ENCODE measurements around the gene EFHD2.

The EFHD2 gene

DNA sequence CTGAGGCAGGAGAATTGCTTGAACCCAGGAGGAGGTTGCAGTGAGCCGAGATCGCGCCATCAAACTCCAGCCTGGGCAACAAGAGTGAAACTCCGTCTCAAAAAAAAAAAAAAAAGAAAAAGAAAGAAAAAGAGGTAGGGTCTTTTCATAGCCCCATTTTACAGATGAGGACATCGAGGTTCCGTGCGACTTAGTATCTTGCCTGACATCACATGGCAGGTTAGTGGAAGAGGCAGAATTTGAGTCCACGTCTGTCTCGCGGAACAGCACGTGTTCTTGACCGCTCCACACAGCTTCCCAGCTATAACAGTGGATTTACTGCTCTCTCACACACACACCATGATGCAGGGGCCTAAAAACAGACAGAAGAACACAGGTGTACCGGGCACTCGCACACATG lies 29.6 kb downstream of the EFHD2 start:
- no peak overlapping the region for H3K4me3 ChIP-seq (ENCODE audit: low read length)
- H3K27me3 ChIP-seq (ENCODE audit: control insufficient read depth, insufficient read depth, low read length), result peaks cover 16% of the 10 kb centered on the region
- H3K36me3 ChIP-seq (ENCODE audit: insufficient read depth, low read length), result no peaks in the 10 kb centered on the region
- no peak overlapping the region for H3K4me2 ChIP-seq (ENCODE audit: low read length)
- no peak overlapping the region for H3K9ac ChIP-seq (ENCODE audit: low read depth, low read length)
- H3K9me3 ChIP-seq (replicated peaks; ENCODE audit: low read length), result no peaks in the 10 kb centered on the region
- no peaks in the 10 kb centered on the region for H3K4me1 ChIP-seq (ENCODE audit: control insufficient read depth, insufficient read depth, low read length)

DNA sequence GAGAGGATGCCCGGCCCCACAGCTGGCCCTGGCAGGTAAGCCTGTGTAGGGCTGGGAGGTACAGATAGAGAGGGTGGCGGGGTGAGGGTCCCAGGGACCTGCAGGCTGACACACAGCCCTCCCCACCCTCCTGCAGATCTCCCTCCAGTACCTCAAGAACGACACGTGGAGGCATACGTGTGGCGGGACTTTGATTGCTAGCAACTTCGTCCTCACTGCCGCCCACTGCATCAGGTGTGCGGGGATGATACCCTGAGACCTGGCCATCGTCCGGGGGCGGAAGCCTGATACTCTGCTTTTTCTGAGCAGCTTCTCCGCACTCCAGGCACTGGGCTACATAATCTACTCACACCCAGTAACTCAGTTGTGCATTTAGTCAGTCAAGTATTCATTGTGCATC lies 30.7 kb downstream of the EFHD2 start:
- no peak overlapping the region for H3K4me3 ChIP-seq (ENCODE audit: low read length)
- H3K9me3 ChIP-seq (replicated peaks; ENCODE audit: low read length), result no peaks in the 10 kb centered on the region
- H3K27me3 ChIP-seq (ENCODE audit: control insufficient read depth, insufficient read depth, low read length), result peaks cover 16% of the 10 kb centered on the region
- no peak overlapping the region for H3K4me2 ChIP-seq (ENCODE audit: low read length)
- no peak overlapping the region for H3K9ac ChIP-seq (ENCODE audit: low read depth, low read length)
- H3K4me1 ChIP-seq (ENCODE audit: control insufficient read depth, insufficient read depth, low read length), result no peaks in the 10 kb centered on the region
- no peaks in the 10 kb centered on the region for H3K36me3 ChIP-seq (ENCODE audit: insufficient read depth, low read length)

DNA sequence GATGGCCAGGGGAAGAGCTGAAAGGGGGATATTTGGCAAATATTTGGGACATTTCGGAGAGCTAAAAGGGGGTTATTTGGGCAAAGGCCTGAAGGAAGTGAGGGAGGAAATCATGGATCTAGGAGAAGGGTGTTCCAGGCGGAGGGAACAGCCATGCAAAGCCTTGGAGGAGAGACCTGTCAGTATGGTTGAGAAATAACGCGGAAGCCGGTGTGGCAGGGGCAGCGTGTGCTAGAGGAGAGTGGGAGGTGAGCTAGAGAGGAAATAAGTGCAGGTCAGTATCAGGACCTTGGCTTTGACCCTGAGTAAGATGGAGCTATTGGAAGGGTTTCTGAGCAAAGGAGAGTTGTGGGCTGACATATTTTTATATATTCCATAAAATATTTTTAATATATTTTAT lies 31.6 kb downstream of the EFHD2 start:
- H3K4me2 ChIP-seq (ENCODE audit: low read length), result no peak overlapping the region
- H3K9ac ChIP-seq (ENCODE audit: low read depth, low read length), result no peak overlapping the region
- H3K36me3 ChIP-seq (ENCODE audit: insufficient read depth, low read length), result no peaks in the 10 kb centered on the region
- no peaks in the 10 kb centered on the region for H3K9me3 ChIP-seq (replicated peaks; ENCODE audit: low read length)
- H3K4me3 ChIP-seq (ENCODE audit: low read length), result no peak overlapping the region
- H3K27me3 ChIP-seq (ENCODE audit: control insufficient read depth, insufficient read depth, low read length), result peaks cover 16% of the 10 kb centered on the region
- no peaks in the 10 kb centered on the region for H3K4me1 ChIP-seq (ENCODE audit: control insufficient read depth, insufficient read depth, low read length)

DNA sequence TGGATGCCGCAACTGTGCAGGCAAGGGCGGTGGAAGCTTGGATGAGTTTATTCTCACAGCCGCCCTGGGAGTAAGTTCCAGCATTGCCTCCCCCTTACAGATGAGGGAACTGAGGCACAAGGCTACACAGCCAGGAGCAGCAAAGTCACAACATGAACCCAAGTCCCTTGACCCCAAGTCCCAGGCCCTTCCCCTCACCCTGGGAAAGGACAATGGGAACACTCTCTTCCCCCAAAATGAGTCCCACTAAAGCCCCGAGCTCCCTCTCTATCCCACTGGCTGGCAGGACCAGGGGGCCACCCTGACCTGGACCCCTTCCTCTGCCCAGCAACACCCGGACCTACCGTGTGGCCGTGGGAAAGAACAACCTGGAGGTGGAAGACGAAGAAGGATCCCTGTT lies 32.4 kb downstream of the EFHD2 start:
- H3K4me2 ChIP-seq (ENCODE audit: low read length), result no peak overlapping the region
- no peaks in the 10 kb centered on the region for H3K9me3 ChIP-seq (replicated peaks; ENCODE audit: low read length)
- H3K27me3 ChIP-seq (ENCODE audit: control insufficient read depth, insufficient read depth, low read length), result peaks cover 17% of the 10 kb centered on the region
- no peaks in the 10 kb centered on the region for H3K36me3 ChIP-seq (ENCODE audit: insufficient read depth, low read length)
- H3K4me3 ChIP-seq (ENCODE audit: low read length), result no peak overlapping the region
- no peak overlapping the region for H3K9ac ChIP-seq (ENCODE audit: low read depth, low read length)
- H3K4me1 ChIP-seq (ENCODE audit: control insufficient read depth, insufficient read depth, low read length), result no peaks in the 10 kb centered on the region

DNA sequence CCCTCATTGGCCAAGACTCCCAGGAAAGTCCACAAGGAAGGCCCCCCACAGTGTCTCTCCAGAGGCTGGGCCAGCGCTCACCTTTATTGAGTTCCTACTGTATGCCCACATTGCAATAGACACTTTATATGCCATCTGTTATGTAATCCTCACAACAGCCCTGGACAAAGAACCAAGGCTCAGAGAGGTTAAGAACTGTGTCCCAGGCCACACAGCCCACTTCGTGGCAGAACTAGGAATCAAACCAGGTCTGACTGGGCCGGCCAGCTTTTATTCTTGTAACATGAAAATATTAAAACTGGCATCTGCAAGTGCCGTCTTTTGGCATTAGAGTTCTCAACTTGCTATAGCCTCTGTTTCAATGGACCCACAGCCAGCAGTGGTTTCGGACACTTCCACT lies 33.1 kb downstream of the EFHD2 start:
- Histone ChIP-seq H3K9me3 (replicated peaks; ENCODE audit: low read length) (no peaks in the 10 kb centered on the region), H3K9ac (ENCODE audit: low read depth, low read length) (no peak overlapping the region), H3K4me1 (ENCODE audit: control insufficient read depth, insufficient read depth, low read length) (no peaks in the 10 kb centered on the region), H3K36me3 (ENCODE audit: insufficient read depth, low read length) (no peaks in the 10 kb centered on the region), H3K4me2 (ENCODE audit: low read length) (no peak overlapping the region), H3K4me3 (ENCODE audit: low read length) (no peak overlapping the region), H3K27me3 (ENCODE audit: control insufficient read depth, insufficient read depth, low read length) (peaks cover 24% of the 10 kb centered on the region)

DNA sequence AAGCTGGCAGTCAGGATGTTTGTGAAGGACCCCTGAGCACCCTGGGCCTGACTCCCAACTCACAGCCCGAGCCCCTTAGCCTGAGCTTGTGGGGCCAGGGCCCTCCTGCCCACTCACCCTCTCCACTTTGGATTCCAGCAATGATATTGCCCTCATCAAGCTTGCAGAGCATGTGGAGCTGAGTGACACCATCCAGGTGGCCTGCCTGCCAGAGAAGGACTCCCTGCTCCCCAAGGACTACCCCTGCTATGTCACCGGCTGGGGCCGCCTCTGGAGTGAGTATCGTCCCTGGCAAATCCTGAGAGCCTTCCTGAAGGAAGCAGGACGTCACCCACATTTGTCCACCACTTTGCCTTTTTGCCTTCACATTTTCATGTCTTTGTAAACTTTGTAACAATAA lies 33.6 kb downstream of the EFHD2 start:
- H3K9ac ChIP-seq (ENCODE audit: low read depth, low read length), result no peak overlapping the region
- no peak overlapping the region for H3K4me3 ChIP-seq (ENCODE audit: low read length)
- H3K9me3 ChIP-seq (replicated peaks; ENCODE audit: low read length), result no peaks in the 10 kb centered on the region
- peaks cover 26% of the 10 kb centered on the region for H3K27me3 ChIP-seq (ENCODE audit: control insufficient read depth, insufficient read depth, low read length)
- no peak overlapping the region for H3K4me2 ChIP-seq (ENCODE audit: low read length)
- H3K4me1 ChIP-seq (ENCODE audit: control insufficient read depth, insufficient read depth, low read length), result no peaks in the 10 kb centered on the region
- no peaks in the 10 kb centered on the region for H3K36me3 ChIP-seq (ENCODE audit: insufficient read depth, low read length)

DNA sequence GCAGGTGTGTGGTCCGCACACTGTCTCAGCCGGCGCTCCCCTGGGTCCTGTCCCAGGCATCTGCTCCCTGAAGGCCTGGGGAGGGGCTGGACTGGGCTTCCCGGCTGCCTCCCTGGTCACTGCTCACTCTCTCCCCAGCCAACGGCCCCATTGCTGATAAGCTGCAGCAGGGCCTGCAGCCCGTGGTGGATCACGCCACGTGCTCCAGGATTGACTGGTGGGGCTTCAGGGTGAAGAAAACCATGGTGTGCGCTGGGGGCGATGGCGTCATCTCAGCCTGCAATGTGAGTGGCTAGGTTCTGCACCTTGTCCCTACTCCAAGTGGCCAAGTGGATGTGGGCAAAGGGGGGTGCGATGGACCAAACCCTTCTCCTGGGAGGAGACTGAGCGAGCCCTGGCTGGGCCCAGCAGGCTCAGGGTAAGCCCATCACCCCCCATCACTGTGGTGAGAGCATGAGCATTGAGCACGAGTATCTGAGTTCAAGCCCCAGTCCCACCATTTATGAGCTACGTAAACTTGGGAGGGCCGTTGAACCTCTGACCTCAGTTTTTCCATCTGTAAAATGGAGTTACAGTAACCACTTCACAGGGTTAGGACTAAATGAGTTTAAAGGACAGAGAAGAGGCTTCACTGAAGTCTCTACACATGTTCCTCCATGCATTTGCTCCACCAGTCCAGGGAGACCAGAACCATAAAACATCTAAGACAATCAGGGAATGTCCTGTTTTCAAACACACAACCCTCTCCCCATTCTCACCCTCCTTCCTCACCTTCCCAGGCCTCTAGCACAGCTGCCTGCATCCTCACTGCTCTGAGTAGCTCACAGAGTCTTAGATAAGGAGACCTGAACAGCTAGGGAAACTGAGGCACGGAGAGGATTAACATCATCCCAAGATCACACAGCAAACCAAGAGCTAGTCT lies 35.0 kb downstream of the EFHD2 start:
- Histone ChIP-seq H3K9ac (ENCODE audit: low read depth, low read length) (no peak overlapping the region), H3K9me3 (replicated peaks; ENCODE audit: low read length) (no peaks in the 10 kb centered on the region), H3K27me3 (ENCODE audit: control insufficient read depth, insufficient read depth, low read length) (peaks cover 29% of the 10 kb centered on the region), H3K4me2 (ENCODE audit: low read length) (no peak overlapping the region), H3K36me3 (ENCODE audit: insufficient read depth, low read length) (no peaks in the 10 kb centered on the region), H3K4me3 (ENCODE audit: low read length) (no peak overlapping the region), H3K4me1 (ENCODE audit: control insufficient read depth, insufficient read depth, low read length) (no peaks in the 10 kb centered on the region)

DNA sequence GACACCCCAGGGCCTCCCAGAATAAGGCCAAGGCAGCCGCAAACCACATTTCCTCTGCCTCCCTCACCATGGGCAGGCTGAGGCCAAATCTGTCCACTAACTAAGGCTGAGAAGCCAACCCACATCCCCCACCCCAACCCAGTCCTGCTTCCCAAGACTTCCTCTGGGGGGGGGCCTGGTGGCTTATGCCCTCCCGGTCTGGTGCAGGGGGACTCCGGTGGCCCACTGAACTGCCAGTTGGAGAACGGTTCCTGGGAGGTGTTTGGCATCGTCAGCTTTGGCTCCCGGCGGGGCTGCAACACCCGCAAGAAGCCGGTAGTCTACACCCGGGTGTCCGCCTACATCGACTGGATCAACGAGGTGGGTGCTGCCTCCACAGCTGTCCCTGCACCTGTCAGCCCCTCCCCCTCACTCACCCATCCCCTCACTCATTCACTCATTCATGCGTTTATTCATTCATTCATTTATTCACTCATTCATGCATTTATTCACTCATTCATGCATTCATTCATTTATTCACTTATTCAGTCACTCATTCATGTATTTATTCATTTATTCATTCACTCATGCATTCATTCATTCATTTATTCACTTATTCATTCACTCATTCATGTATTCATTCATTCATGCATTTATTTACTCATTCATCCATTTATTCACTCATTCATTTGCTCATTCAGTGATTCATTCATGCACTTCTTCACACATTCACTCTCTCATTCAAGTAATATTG lies 35.9 kb downstream of the EFHD2 start:
- Histone ChIP-seq H3K4me1 (ENCODE audit: control insufficient read depth, insufficient read depth, low read length) (no peaks in the 10 kb centered on the region), H3K4me2 (ENCODE audit: low read length) (no peak overlapping the region), H3K9ac (ENCODE audit: low read depth, low read length) (no peak overlapping the region), H3K4me3 (ENCODE audit: low read length) (no peak overlapping the region), H3K27me3 (ENCODE audit: control insufficient read depth, insufficient read depth, low read length) (peaks cover 29% of the 10 kb centered on the region), H3K9me3 (replicated peaks; ENCODE audit: low read length) (no peaks in the 10 kb centered on the region), H3K36me3 (ENCODE audit: insufficient read depth, low read length) (no peaks in the 10 kb centered on the region)

DNA sequence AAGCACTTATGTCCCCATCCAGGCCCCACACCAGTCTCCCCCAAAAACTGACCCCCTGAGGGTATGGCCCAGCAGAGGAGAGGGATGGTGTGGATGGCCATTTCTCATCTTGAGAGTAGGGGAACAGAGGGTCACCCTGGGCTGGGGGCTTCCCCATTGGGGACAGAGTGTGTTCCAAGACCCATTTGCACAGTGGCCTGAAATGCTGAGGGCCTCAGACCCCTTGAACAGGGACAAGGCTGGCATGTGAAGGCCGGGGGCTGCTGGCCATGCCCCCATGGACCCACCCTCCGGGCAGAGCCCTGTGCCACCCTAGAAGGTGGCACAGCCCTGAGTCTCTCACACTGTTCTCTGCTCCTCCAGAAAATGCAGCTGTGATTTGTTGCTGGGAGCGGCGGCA lies 36.5 kb downstream of the EFHD2 start:
- no peak overlapping the region for H3K9ac ChIP-seq (ENCODE audit: low read depth, low read length)
- no peak overlapping the region for H3K4me3 ChIP-seq (ENCODE audit: low read length)
- H3K36me3 ChIP-seq (ENCODE audit: insufficient read depth, low read length), result no peaks in the 10 kb centered on the region
- no peak overlapping the region for H3K4me2 ChIP-seq (ENCODE audit: low read length)
- H3K27me3 ChIP-seq (ENCODE audit: control insufficient read depth, insufficient read depth, low read length), result peaks cover 29% of the 10 kb centered on the region
- no peaks in the 10 kb centered on the region for H3K4me1 ChIP-seq (ENCODE audit: control insufficient read depth, insufficient read depth, low read length)
- H3K9me3 ChIP-seq (replicated peaks; ENCODE audit: low read length), result no peaks in the 10 kb centered on the region

DNA sequence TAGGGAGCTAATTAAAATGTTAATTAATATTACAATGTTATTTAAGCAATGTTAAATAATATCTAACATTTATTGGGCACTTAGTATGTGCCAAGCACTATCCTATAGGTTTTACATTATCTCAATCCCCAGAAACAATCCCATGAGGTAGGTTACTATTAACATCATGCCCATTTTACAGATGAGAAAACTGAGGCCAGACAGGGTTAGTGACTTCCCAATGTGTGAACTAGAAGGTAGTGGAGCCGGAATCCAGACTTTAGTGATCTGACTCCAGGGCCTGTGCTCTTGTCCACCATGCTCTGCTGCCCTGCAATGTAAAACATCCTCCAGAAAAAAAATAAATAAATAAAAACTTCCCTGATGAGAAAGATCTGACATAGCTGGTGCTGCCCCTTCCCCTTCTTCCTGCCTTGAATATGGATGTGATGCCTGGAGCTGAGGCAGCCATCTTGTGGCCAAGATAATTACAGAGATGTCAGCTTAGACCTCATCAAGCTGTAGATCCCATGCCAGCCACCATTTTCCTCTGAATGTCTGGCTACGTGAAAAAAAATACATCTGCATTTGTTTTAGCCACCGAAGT lies 39.3 kb downstream of the EFHD2 start:
- peaks cover 13% of the 10 kb centered on the region for H3K27me3 ChIP-seq (ENCODE audit: control insufficient read depth, insufficient read depth, low read length)

DNA sequence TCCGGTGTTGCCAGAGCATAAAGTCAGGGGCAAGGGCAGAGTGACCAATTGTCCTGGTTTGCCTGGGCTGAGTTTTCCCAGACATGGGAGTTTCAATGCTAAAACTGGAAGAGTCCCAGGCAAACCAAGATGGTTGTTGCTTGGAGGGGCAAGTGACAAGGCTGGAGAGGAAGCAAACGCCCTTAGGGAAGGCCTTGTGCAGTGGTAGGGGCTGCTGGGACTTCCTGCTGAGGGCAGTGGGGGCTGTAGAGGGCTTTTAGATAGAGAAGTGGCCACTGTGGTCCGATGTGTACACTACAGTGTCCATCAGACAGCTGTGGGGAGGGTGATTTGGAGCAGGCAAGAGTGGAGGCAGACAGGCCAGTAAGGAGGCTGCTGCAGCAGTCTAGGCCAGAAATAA lies 39.9 kb downstream of the EFHD2 start:
- H3K4me3 ChIP-seq (ENCODE audit: low read length), result no peak overlapping the region
- no peaks in the 10 kb centered on the region for H3K9me3 ChIP-seq (replicated peaks; ENCODE audit: low read length)
- peaks cover 13% of the 10 kb centered on the region for H3K27me3 ChIP-seq (ENCODE audit: control insufficient read depth, insufficient read depth, low read length)
- peaks cover 9% of the 10 kb centered on the region for H3K4me1 ChIP-seq (ENCODE audit: control insufficient read depth, insufficient read depth, low read length)
- no peaks in the 10 kb centered on the region for H3K36me3 ChIP-seq (ENCODE audit: insufficient read depth, low read length)
- no peak overlapping the region for H3K4me2 ChIP-seq (ENCODE audit: low read length)
- no peak overlapping the region for H3K9ac ChIP-seq (ENCODE audit: low read depth, low read length)

More for the DNA sequence above, 39.3 kb downstream of the EFHD2 start:
- no peaks in the 10 kb centered on the region for H3K9me3 ChIP-seq (replicated peaks; ENCODE audit: low read length)
- H3K4me2 ChIP-seq (ENCODE audit: low read length), result no peak overlapping the region
- H3K9ac ChIP-seq (ENCODE audit: low read depth, low read length), result no peak overlapping the region
- H3K4me1 ChIP-seq (ENCODE audit: control insufficient read depth, insufficient read depth, low read length), result peaks cover 6% of the 10 kb centered on the region
- no peaks in the 10 kb centered on the region for H3K36me3 ChIP-seq (ENCODE audit: insufficient read depth, low read length)
- H3K4me3 ChIP-seq (ENCODE audit: low read length), result no peak overlapping the region

All from skeletal muscle satellite cell (primary cell).